CD14-positive monocyte (primary cell): Measurements from ENCODE around the gene PLCB3. TPM values are rescaled to one million over a fixed set of nuclear protein-coding genes. Genes with fewer than 3 reads are reported as not detected.

Experiments
- DNase-seq, 3 donors: peaks; one replicate each; pipeline ENCODE4 v3.0.0-alpha.2; 2011 to 2022
- H2AFZ ChIP-seq: 2 replicates; pipeline ENCODE4 v1.6.0; 2012; ENCODE audit warnings: mild to moderate bottlenecking, low read depth, low read length, inconsistent platforms; ENCODE audit not compliant: insufficient read depth, poor library complexity, severe bottlenecking
- H3K27ac ChIP-seq, 2 donors: 1 replicate in 1 of 2; 2 replicates in 1 of 2; pipeline ENCODE4 v1.5.1; 2012 to 2013; ENCODE audit warnings: low read length in 2 of 2, control low read depth in 1 of 2, inconsistent platforms in 1 of 2, low read depth in 1 of 2, mild to moderate bottlenecking in 1 of 2
- H3K27me3 ChIP-seq, 2 donors: one replicate each; pipeline versions ENCODE4 v1.6.0 to v1.6.1; 2011 to 2013; ENCODE audit warnings: low read length in 2 of 2; ENCODE audit not compliant: control insufficient read depth in 2 of 2, insufficient read depth in 2 of 2
- H3K36me3 ChIP-seq, 2 donors: replicated peaks in 1 of 2; 1 replicate in 1 of 2; 2 replicates in 1 of 2; pipeline versions ENCODE4 v1.5.1 to v1.6.1; 2012 to 2013; ENCODE audit warnings: low read length in 2 of 2, control low read depth in 1 of 2, inconsistent platforms in 1 of 2, mild to moderate bottlenecking in 1 of 2; ENCODE audit not compliant: insufficient read depth in 2 of 2, control insufficient read depth in 1 of 2
- H3K4me1 ChIP-seq, 2 donors: 1 replicate in 1 of 2; 2 replicates in 1 of 2; pipeline versions ENCODE4 v1.5.1 to v1.6.1; 2012 to 2013; ENCODE audit warnings: low read length in 2 of 2, control low read depth in 1 of 2, inconsistent platforms in 1 of 2, mild to moderate bottlenecking in 1 of 2, moderate library complexity in 1 of 2; ENCODE audit not compliant: insufficient read depth in 2 of 2, control insufficient read depth in 1 of 2
- H3K4me2 ChIP-seq: replicated peaks from 2 replicates; pipeline ENCODE3; 2012; ENCODE audit warnings: low read length, moderate library complexity, mild to moderate bottlenecking; ENCODE audit not compliant: poor library complexity, severe bottlenecking; ENCODE audit errors: extremely low read depth
- H3K4me3 ChIP-seq, 3 experiments: fragments of 200-600 bp in 1 of 3; sonication (generic) in 1 of 3; replicated peaks in 1 of 3; 1 replicate in 2 of 3; 2 replicates in 1 of 3; pipeline ENCODE4 v1.5.1; 2011 to 2013; ENCODE audit warnings: low read length in 3 of 3, mild to moderate bottlenecking in 3 of 3, control low read depth in 2 of 3, low read depth in 2 of 3, inconsistent platforms in 1 of 3, moderate library complexity in 1 of 3
- H3K79me2 ChIP-seq: 2 replicates; pipeline ENCODE4 v1.6.0; 2012; ENCODE audit warnings: mild to moderate bottlenecking, control low read depth, inconsistent platforms, low read length, moderate library complexity; ENCODE audit not compliant: insufficient read depth
- H3K9ac ChIP-seq: 2 replicates; pipeline ENCODE4 v1.6.0; 2017; ENCODE audit warnings: low read length, mild to moderate bottlenecking; ENCODE audit not compliant: insufficient read depth, poor library complexity, severe bottlenecking
- H3K9me3 ChIP-seq, 2 donors: replicated peaks in 1 of 2; 1 replicate in 1 of 2; 2 replicates in 1 of 2; pipeline versions ENCODE4 v1.5.1 to v1.6.1; 2012 to 2013; ENCODE audit warnings: low read length in 2 of 2, control low read depth in 1 of 2; ENCODE audit not compliant: control insufficient read depth in 1 of 2, insufficient read depth in 1 of 2
- H4K20me1 ChIP-seq: 2 replicates; pipeline ENCODE4 v1.6.0; 2012; ENCODE audit warnings: mild to moderate bottlenecking, low read length, control low read depth, moderate library complexity; ENCODE audit not compliant: insufficient read depth
- H3K27ac Mint-ChIP-seq, 7 donors: one replicate each; pipeline ENCODE4 v1.8.0; 2020; ENCODE audit warnings: mild to moderate bottlenecking in 7 of 7, mixed read lengths in 7 of 7, moderate library complexity in 6 of 7, inconsistent platforms in 2 of 7
- H3K27me3 Mint-ChIP-seq, 3 donors: one replicate each; pipeline ENCODE4 v1.8.0; 2021 to 2022; ENCODE audit warnings: low read depth in 3 of 3, mild to moderate bottlenecking in 3 of 3, mixed read lengths in 3 of 3, moderate library complexity in 3 of 3, inconsistent platforms in 1 of 3
- H3K36me3 Mint-ChIP-seq, 2 donors: one replicate each; pipeline ENCODE4 v1.8.0; 2020; ENCODE audit warnings: mixed read lengths in 2 of 2, inconsistent platforms in 1 of 2, mild to moderate bottlenecking in 1 of 2
- H3K4me1 Mint-ChIP-seq: one replicate; pipeline ENCODE4 v1.8.0; 2020; ENCODE audit warnings: mild to moderate bottlenecking, mixed read lengths
- H3K4me3 Mint-ChIP-seq, 2 donors: one replicate each; pipeline ENCODE4 v1.8.0; 2020; ENCODE audit warnings: mild to moderate bottlenecking in 2 of 2, mixed read lengths in 2 of 2, moderate library complexity in 1 of 2
- H3K9me3 Mint-ChIP-seq, 7 donors: one replicate each; pipeline ENCODE4 v1.8.0; 2020 to 2022; ENCODE audit warnings: mixed read lengths in 7 of 7, mild to moderate bottlenecking in 6 of 7, moderate library complexity in 6 of 7, inconsistent platforms in 2 of 7
- WGBS: methylation state at CpG from one replicate; pipeline ENCODE4 v1.1.5; 2013; ENCODE audit warnings: missing lambda C conversion rate; ENCODE audit not compliant: insufficient coverage; 5-methylcytosine and 5-hydroxymethylcytosine counted together
- intact Hi-C, 2 donors: fragments of 100-400 bp; cut with micrococcal nuclease; formaldehyde crosslinking; loops; one replicate each; pipeline versions ENCODE4 v1.15.0 to v1.15.1; 2023
- polyA plus RNA-seq, 3 donors: library from polyadenylated mRNA; depleted of rRNA in 1 of 3; unstranded in 2 of 3; stranded (reverse) in 1 of 3; fragments of 300-500 nt in 2 of 3; fragments of >200 nt in 1 of 3; fragmentation: Illumina TruSeq in 2 of 3; gene quantifications; 1 replicate in 2 of 3; 2 replicates in 1 of 3; pipeline ENCODE4 v1.2.3, GENCODE V29; 2012 to 2021
- TF ChIP-seq, protein P1 (sequence below): fragments of 200-600 bp; IDR thresholded peaks from one replicate; pipeline ENCODE4 v1.8.0; 2022; ENCODE audit warnings: antibody characterized with exemption, mild to moderate bottlenecking

PLCB3 gene
- polyA plus RNA-seq, 3 donors: 1.1 to 17.8 (median 1.4) TPM

DNA sequence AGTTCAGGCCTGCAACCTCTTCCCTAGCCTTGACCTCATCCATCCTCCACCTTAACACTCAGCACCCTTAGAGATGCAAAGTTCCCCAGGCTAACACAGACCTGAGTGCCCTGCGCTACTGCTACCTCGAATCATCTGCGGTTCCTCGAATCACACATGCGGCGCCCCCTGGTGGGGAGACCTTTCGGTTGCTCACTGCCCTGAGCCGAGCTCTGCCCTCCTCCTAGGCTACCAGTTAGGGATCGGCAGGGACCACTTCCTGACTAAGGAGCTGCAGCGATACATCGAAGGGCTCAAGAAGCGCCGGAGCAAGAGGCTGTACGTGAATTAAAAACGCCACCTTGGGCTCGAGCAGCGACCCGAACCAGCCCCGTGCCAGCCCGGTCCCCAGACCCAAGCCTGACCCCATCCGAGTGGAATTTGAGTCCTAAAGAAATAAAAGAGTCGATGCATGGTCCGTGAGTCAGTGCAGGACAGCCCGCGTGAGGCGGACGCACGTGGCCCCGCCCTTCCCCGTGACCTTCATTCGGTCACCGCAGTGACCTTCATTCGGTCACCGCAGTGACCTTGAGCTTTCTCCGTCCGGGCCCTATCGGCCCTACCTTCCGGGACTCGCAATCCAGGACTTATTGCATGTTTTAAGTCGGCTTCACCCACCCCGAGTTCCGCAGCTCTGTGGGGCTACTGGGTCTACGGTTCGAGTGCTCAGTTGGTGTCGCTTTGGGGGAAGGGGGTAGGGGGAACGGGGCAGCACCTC lies 53.2 kb downstream of the PLCB3 start:
- H3K4me1 ChIP-seq: peaks cover 46 to 54% of the 10 kb centered on the region in 2 donors
- WGBS: under 1% methylated on average over 41 of the region's 46 CpGs
- H3K79me2 ChIP-seq: peaks cover 33% of the 10 kb centered on the region
- intact Hi-C loops: loop anchor here (1.0 to 5.0 kb wide), 8 partner anchors 13 to 98 kb away; partner anchors contain the start of genes FERMT3 (in 2 of the 2), FKBP2 (in 2 of the 2), CCDC88B (in 1 of the 2) and TRMT112 (in 1 of the 2)
- peaks cover 0 to 3% of the 10 kb centered on the region in 2 donors for H3K9me3 ChIP-seq
- Mint-ChIP-seq H3K27me3 (peaks cover 19 to 29% (median 27%) of the 10 kb centered on the region in 3 donors), H3K4me1 (peaks cover 52% of the 10 kb centered on the region), H3K9me3 (peaks cover 0 to 8% (median 4%) of the 10 kb centered on the region in 7 donors), H3K4me3 (peak overlapping the region; percentile 79 to 89), H3K36me3 (peaks cover 12 to 16% of the 10 kb centered on the region in 2 donors), H3K27ac (peak overlapping the region; percentile 96 to 99 (median 99))
- H2AFZ ChIP-seq: peak overlapping the region; percentile 12
- peak overlapping the region; percentile 28 to 91 (median 70) for H3K4me3 ChIP-seq
- peaks cover 9 to 16% of the 10 kb centered on the region in 2 donors for H3K36me3 ChIP-seq
- H4K20me1 ChIP-seq: peaks cover 30% of the 10 kb centered on the region
- H3K4me2 ChIP-seq: peak overlapping the region; percentile 75
- peak; percentile 90 to 93 (median 91) for DNase-seq
- peak overlapping the region; percentile 96 to 97 for H3K27ac ChIP-seq
- TF ChIP-seq, protein P1, sequence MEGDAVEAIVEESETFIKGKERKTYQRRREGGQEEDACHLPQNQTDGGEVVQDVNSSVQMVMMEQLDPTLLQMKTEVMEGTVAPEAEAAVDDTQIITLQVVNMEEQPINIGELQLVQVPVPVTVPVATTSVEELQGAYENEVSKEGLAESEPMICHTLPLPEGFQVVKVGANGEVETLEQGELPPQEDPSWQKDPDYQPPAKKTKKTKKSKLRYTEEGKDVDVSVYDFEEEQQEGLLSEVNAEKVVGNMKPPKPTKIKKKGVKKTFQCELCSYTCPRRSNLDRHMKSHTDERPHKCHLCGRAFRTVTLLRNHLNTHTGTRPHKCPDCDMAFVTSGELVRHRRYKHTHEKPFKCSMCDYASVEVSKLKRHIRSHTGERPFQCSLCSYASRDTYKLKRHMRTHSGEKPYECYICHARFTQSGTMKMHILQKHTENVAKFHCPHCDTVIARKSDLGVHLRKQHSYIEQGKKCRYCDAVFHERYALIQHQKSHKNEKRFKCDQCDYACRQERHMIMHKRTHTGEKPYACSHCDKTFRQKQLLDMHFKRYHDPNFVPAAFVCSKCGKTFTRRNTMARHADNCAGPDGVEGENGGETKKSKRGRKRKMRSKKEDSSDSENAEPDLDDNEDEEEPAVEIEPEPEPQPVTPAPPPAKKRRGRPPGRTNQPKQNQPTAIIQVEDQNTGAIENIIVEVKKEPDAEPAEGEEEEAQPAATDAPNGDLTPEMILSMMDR: peak; percentile 95
- peaks cover 11 to 15% of the 10 kb centered on the region in 2 donors for H3K27me3 ChIP-seq
- H3K9ac ChIP-seq: peak overlapping the region; percentile 83

DNA sequence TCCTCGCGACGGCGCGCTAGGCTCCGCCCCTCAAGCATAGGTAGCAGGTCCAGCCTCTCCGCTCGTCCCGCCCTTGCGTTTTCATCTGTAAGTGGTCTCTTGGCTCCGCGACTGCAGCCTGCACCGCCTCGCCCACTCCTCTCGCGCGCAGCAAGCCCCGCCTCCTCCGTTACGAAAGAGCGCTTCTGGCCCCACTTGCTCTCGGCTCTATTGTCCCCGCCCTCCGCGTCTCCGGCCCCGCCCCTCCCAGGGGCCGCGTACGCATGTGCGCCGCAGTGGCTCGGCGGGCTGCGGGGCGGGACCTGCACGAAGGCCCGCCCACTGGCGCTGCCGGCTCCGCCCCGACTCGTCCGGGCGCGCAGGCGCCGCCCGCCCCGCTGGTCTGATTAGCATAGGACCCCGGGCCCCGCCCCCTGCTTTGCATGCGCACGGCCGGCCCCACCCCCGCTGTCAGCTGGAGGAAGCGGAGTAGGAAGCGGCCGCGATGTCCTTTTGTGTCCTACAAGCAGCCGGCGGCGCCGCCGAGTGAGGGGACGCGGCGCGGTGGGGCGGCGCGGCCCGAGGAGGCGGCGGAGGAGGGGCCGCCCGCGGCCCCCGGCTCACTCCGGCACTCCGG lies 53.9 kb downstream of the PLCB3 start, which contains the start of gene ESRRA:
TSS of gene ESRRA (plus strand) at position 450 of the 616 bp plus-strand sequence. CDS start 1,656 bp downstream, outside the sequence.
- DNase-seq: peak; percentile 97 to 98 (median 98)
- H3K9me3 Mint-ChIP-seq: peaks cover 0 to 7% (median 1%) of the 10 kb centered on the region in 7 donors
- H3K27ac Mint-ChIP-seq: peak within 1 kb of the TSS; percentile 96 to 99 (median 99)
- peaks cover 47% of the 10 kb centered on the region for H3K4me1 Mint-ChIP-seq
- Histone ChIP-seq H3K79me2 (peaks cover 39% of the 10 kb centered on the region), H3K4me3 (peak within 1 kb of the TSS; percentile 46 to 91 (median 90)), H3K36me3 (peaks cover 9 to 22% of the 10 kb centered on the region in 2 donors), H3K4me1 (peaks cover 39 to 47% of the 10 kb centered on the region in 2 donors), H2AFZ (peak within 1 kb of the TSS; percentile 66), H3K9me3 (no peaks in the 10 kb centered on the region), H3K27me3 (peaks cover 5 to 8% of the 10 kb centered on the region in 2 donors), H4K20me1 (peaks cover 36% of the 10 kb centered on the region), H3K9ac (peak within 1 kb of the TSS; percentile 83), H3K27ac (peak within 1 kb of the TSS; percentile 96 to 97), H3K4me2 (peak within 1 kb of the TSS; percentile 97)
- under 1% methylated on average over 81 of the region's 81 CpGs for WGBS
- TF ChIP-seq, protein P1: no peak
- H3K4me3 Mint-ChIP-seq: peak within 1 kb of the TSS; percentile 96 to 97
- peaks cover 10 to 18% of the 10 kb centered on the region in 2 donors for H3K36me3 Mint-ChIP-seq
- intact Hi-C loops: loop anchor here (1.0 to 5.0 kb wide), 5 partner anchors 12 to 99 kb away; partner anchors contain the start of genes FERMT3 (in 2 of the 2), CCDC88B (in 1 of the 2), FKBP2 (in 1 of the 2) and TRMT112 (in 1 of the 2)
- peaks cover 13 to 22% (median 21%) of the 10 kb centered on the region in 3 donors for H3K27me3 Mint-ChIP-seq
